Measurements from ENCODE around the gene FRRS1. TPM values are rescaled to one million over a fixed set of nuclear protein-coding genes. Genes with fewer than 3 reads are reported as not detected.

Gene FRRS1
- polyA plus RNA-seq, 1 donor from 2014 or later, result not detected

- Histone ChIP-seq H3K79me2 (replicated peaks; ENCODE audit: insufficient read depth, low read length) (no peaks in the 10 kb centered on the region), H3K27me3 (ENCODE audit: insufficient read depth, low read depth, low read length) (no peaks in the 10 kb centered on the region), H3K4me2 (ENCODE audit: low read length) (no peak overlapping the region), H4K20me1 (ENCODE audit: insufficient read depth) (no peaks in the 10 kb centered on the region), H3K9me3 (ENCODE audit: low read length) (no peaks in the 10 kb centered on the region), H3K9me2 (ENCODE audit: insufficient read depth, low read length) (no peaks in the 10 kb centered on the region), H3F3A (ENCODE audit: insufficient read depth, low read length, poor library complexity, severe bottlenecking) (no peaks in the 10 kb centered on the region), H2AFZ (ENCODE audit: low read depth, low read length) (no peak overlapping the region), H3K9ac (ENCODE audit: low read length) (no peak overlapping the region), H3K4me3 (ENCODE audit: low read length) (no peak overlapping the region), H3K27ac (ENCODE audit: low read length) (no peak overlapping the region), H3K36me3 (ENCODE audit: insufficient read depth, low read length) (no peaks in the 10 kb centered on the region)
- TF ChIP-seq EP300 (conservative IDR thresholded peaks at IDR 0.05; ENCODE audit: poor library complexity, severe bottlenecking), result no peak
- no peak for TF ChIP-seq CTCF (IDR thresholded peaks at IDR 0.05; ENCODE audit: poor library complexity, severe bottlenecking)
- no peak for TF ChIP-seq MXI1 (conservative IDR thresholded peaks at IDR 0.05; ENCODE audit: poor library complexity, severe bottlenecking)
- no peak for TF ChIP-seq TAF1 (IDR thresholded peaks at IDR 0.05; ENCODE audit: low read depth)
- TF ChIP-seq SMC3 (conservative IDR thresholded peaks at IDR 0.05; ENCODE audit: poor library complexity), result no peak
- TF ChIP-seq RAD21 (conservative IDR thresholded peaks at IDR 0.05), result no peak
- no peak for TF ChIP-seq EZH2 (IDR thresholded peaks at IDR 0.05; ENCODE audit: borderline replicate concordance, insufficient read depth, low read length, poor library complexity, severe bottlenecking)
- no peak for TF ChIP-seq REST (IDR thresholded peaks at IDR 0.05; ENCODE audit: borderline replicate concordance)
- TF ChIP-seq POLR2AphosphoS5 (IDR thresholded peaks at IDR 0.05), result no peak
These were observed 101.2 kb downstream of the FRRS1 start for GRCh38 chr1:99665212-99665611.

- Histone ChIP-seq H3K79me2 (replicated peaks; ENCODE audit: insufficient read depth, low read length) (no peaks in the 10 kb centered on the region), H3K4me2 (ENCODE audit: low read length) (no peak overlapping the region), H3K9me2 (ENCODE audit: insufficient read depth, low read length) (no peaks in the 10 kb centered on the region), H2AFZ (ENCODE audit: low read depth, low read length) (no peak overlapping the region), H3K36me3 (ENCODE audit: insufficient read depth, low read length) (no peaks in the 10 kb centered on the region), H3K4me3 (ENCODE audit: low read length) (no peak overlapping the region), H3K27me3 (ENCODE audit: insufficient read depth, low read depth, low read length) (no peaks in the 10 kb centered on the region), H4K20me1 (ENCODE audit: insufficient read depth) (no peaks in the 10 kb centered on the region), H3K9ac (ENCODE audit: low read length) (no peak overlapping the region), H3K9me3 (ENCODE audit: low read length) (no peaks in the 10 kb centered on the region), H3F3A (ENCODE audit: insufficient read depth, low read length, poor library complexity, severe bottlenecking) (no peaks in the 10 kb centered on the region), H3K27ac (ENCODE audit: low read length) (no peak overlapping the region)
- TF ChIP-seq TAF1 (IDR thresholded peaks at IDR 0.05; ENCODE audit: low read depth) (no peak), REST (IDR thresholded peaks at IDR 0.05; ENCODE audit: borderline replicate concordance) (no peak), POLR2AphosphoS5 (IDR thresholded peaks at IDR 0.05) (no peak), MXI1 (conservative IDR thresholded peaks at IDR 0.05; ENCODE audit: poor library complexity, severe bottlenecking) (no peak)
These were observed 102.9 kb downstream of the FRRS1 start for GRCh38 chr1:99663501-99663900.

Measured in neural cell (in vitro differentiated cells).